ENCODE results near the gene FOXF1.

DNA sequence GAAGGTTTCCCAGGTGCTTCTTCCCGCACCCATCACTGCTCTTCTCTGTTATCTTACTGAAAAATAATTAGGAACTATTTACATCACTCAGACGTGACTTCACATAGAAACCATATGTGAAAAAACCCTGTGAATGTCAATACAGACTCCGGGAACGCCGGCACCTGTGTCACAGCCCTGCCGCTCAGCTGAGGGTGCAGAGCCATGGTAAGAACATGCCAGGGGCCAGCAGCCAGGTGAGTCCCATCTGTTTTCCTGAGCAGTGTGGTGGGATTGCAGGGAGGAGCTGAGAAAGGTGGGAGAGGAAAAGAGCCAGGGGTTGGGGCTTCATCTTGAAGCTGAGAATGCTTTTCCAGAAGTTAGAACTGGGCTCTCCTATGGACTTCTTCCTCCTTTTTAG lies 13.7 kb downstream of the FOXF1 start:
- TF ChIP-seq CTCF (CRISPR knock-in tag; IDR thresholded peaks at IDR 0.05) = no peak
- no peak for TF ChIP-seq CREB1 (IDR thresholded peaks at IDR 0.05)
- no peak for TF ChIP-seq CREB1 (CRISPR knock-in tag; IDR thresholded peaks at IDR 0.05)
- TF ChIP-seq, protein P1, sequence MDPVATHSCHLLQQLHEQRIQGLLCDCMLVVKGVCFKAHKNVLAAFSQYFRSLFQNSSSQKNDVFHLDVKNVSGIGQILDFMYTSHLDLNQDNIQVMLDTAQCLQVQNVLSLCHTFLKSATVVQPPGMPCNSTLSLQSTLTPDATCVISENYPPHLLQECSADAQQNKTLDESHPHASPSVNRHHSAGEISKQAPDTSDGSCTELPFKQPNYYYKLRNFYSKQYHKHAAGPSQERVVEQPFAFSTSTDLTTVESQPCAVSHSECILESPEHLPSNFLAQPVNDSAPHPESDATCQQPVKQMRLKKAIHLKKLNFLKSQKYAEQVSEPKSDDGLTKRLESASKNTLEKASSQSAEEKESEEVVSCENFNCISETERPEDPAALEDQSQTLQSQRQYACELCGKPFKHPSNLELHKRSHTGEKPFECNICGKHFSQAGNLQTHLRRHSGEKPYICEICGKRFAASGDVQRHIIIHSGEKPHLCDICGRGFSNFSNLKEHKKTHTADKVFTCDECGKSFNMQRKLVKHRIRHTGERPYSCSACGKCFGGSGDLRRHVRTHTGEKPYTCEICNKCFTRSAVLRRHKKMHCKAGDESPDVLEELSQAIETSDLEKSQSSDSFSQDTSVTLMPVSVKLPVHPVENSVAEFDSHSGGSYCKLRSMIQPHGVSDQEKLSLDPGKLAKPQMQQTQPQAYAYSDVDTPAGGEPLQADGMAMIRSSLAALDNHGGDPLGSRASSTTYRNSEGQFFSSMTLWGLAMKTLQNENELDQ (CRISPR knock-in tag; IDR thresholded peaks at IDR 0.05; ENCODE audit: borderline replicate concordance) = no peak
- TF ChIP-seq TAF1 (CRISPR knock-in tag; IDR thresholded peaks at IDR 0.05) = no peak

All from HepG2 (cell line).